ELR (cell line): ENCODE measurements around the gene CD274.
"Not testable (repeated sequence)": the region's sequence is repeated elsewhere in the genome, so short reads cannot be mapped to it uniquely, and the experiment has no call there.

Experiments used
- DNase-seq: peaks from one replicate; pipeline ENCODE4 v3.0.0-alpha.2; 2015; ENCODE audit warnings: low read depth

CD274 gene

GRCh38 chr9:5466766-5467165 lies 16.4 kb downstream of the CD274 start:
- DNase-seq = no peak

GRCh38 chr9:5468850-5469249 lies 18.5 kb downstream of the CD274 start:
- no peak for DNase-seq

- no peak for DNase-seq
Measured at GRCh38 chr9:5470122-5470521, 19.8 kb downstream of the CD274 start.

- DNase-seq = no peak
Measured at GRCh38 chr9:5470816-5471215, 20.5 kb downstream of the CD274 start.

GRCh38 chr9:5475611-5476010 lies 25.3 kb downstream of the CD274 start:
- DNase-seq = not testable (repeated sequence)

- DNase-seq = no peak
Measured at GRCh38 chr9:5478206-5478605, 27.9 kb downstream of the CD274 start.

- no peak for DNase-seq
Measured at GRCh38 chr9:5479994-5480694, 29.8 kb downstream of the CD274 start.

GRCh38 chr9:5480919-5481318 lies 30.6 kb downstream of the CD274 start:
- DNase-seq = no peak

- peak; percentile 27 for DNase-seq
Measured at GRCh38 chr9:5481322-5482040, 31.1 kb downstream of the CD274 start.

GRCh38 chr9:5482194-5482593 lies 31.9 kb downstream of the CD274 start:
- no peak for DNase-seq

- no peak for DNase-seq
Measured at GRCh38 chr9:5483306-5483705, 33.0 kb downstream of the CD274 start.

GRCh38 chr9:5485378-5486085 lies 35.2 kb downstream of the CD274 start:
- DNase-seq = no peak

- DNase-seq = no peak
Measured at GRCh38 chr9:5486988-5487387, 36.6 kb downstream of the CD274 start.

- no peak for DNase-seq
Measured at GRCh38 chr9:5488221-5489008, 38.1 kb downstream of the CD274 start.

- DNase-seq = no peak
Measured at GRCh38 chr9:5489630-5490490, 39.5 kb downstream of the CD274 start.

GRCh38 chr9:5492965-5493678 lies 42.8 kb downstream of the CD274 start:
- DNase-seq = peak; percentile 35

GRCh38 chr9:5493679-5494511 lies 43.6 kb downstream of the CD274 start:
- DNase-seq = peak; percentile 94

- DNase-seq = not testable (repeated sequence)
Measured at GRCh38 chr9:5494765-5495164, 44.4 kb downstream of the CD274 start.

- DNase-seq = no peak
Measured at GRCh38 chr9:5499157-5499556, 48.8 kb downstream of the CD274 start.
